Amygdala (tissue), 56 donors: ENCODE measurements around the gene KSR2.
"Not testable (repeated sequence)": the region's sequence is repeated elsewhere in the genome, so short reads cannot be mapped to it uniquely, and the experiment has no call there.

Experiments used
- DNase-seq, 56 donors: peaks; one replicate each; lab custom pipeline; 2025; lab: John Stamatoyannopoulos, UW

The KSR2 gene

GRCh38 chr12:117896009-117896408 is 72.8 kb downstream of the KSR2 start:
- DNase-seq: no peak

- DNase-seq: no peak
Measured at GRCh38 chr12:117892441-117892840, 76.3 kb downstream of the KSR2 start.

- not testable (repeated sequence) for DNase-seq
Measured at GRCh38 chr12:117891265-117891664, 77.5 kb downstream of the KSR2 start.

- DNase-seq: no peak
Measured at GRCh38 chr12:117890644-117891043, 78.1 kb downstream of the KSR2 start.

- no peak for DNase-seq
Measured at GRCh38 chr12:117890137-117890536, 78.7 kb downstream of the KSR2 start.

- no peak for DNase-seq
Measured at GRCh38 chr12:117889098-117889497, 79.7 kb downstream of the KSR2 start.

- no peak for DNase-seq
Measured at GRCh38 chr12:117885211-117885610, 83.6 kb downstream of the KSR2 start.

- no peak for DNase-seq
Measured at GRCh38 chr12:117884161-117884560, 84.6 kb downstream of the KSR2 start.

- no peak for DNase-seq
Measured at GRCh38 chr12:117882603-117883184, 86.1 kb downstream of the KSR2 start.

GRCh38 chr12:117882181-117882580 is 86.6 kb downstream of the KSR2 start:
- no peak for DNase-seq

- DNase-seq: no peak
Measured at GRCh38 chr12:117881517-117881916, 87.3 kb downstream of the KSR2 start.

- no peak for DNase-seq
Measured at GRCh38 chr12:117878605-117879004, 90.2 kb downstream of the KSR2 start.

- no peak for DNase-seq
Measured at GRCh38 chr12:117876436-117876816, 92.4 kb downstream of the KSR2 start.

- peak in 37 of 56 donors; percentile 6 to 70 (median 33) for DNase-seq
Measured at GRCh38 chr12:117875744-117876435, 92.9 kb downstream of the KSR2 start.

GRCh38 chr12:117874842-117875434 is 93.9 kb downstream of the KSR2 start:
- DNase-seq: peak in 49 of 56 donors; percentile 1 to 77 (median 44)

GRCh38 chr12:117874198-117874597 is 94.6 kb downstream of the KSR2 start:
- DNase-seq: not testable (repeated sequence)

GRCh38 chr12:117872546-117873169 is 96.1 kb downstream of the KSR2 start:
- DNase-seq: peak in 8 of 56 donors; percentile 5 to 33 (median 12)

GRCh38 chr12:117869551-117869950 is 99.2 kb downstream of the KSR2 start:
- DNase-seq: no peak

- DNase-seq: no peak
Measured at GRCh38 chr12:117867348-117867747, 101.4 kb downstream of the KSR2 start.

GRCh38 chr12:117865505-117865904 is 103.3 kb downstream of the KSR2 start:
- DNase-seq: no peak

- no peak for DNase-seq
Measured at GRCh38 chr12:117863002-117863709, 105.6 kb downstream of the KSR2 start.
